WTC11 (cell line): ENCODE measurements around the gene POLDIP3. TPM values are rescaled to one million over a fixed set of nuclear protein-coding genes. Genes with fewer than 3 reads are reported as not detected.
A peak's percentile ranks its signal among the peaks of the same experiment; 100 is the strongest.
"Not testable (repeated sequence)": the region's sequence is repeated elsewhere in the genome, so short reads cannot be mapped to it uniquely, and the experiment has no call there.

ENCODE experiments used
- ATAC-seq: fragments of 200-7000 bp; cut with Tn5 transposase; 2 replicates; pipeline ENCODE4 v1.10.0; 2021; ENCODE audit warnings: mild to moderate bottlenecking, moderate library complexity
- CTCF ChIA-PET: fragments of 300-600 bp; sonication (Branson Sonifier 250); formaldehyde crosslinking; loops from one replicate; lab custom pipeline; 2021; ENCODE audit warnings: antibody characterized with exemption; lab: Charles Lee
- POLR2A ChIA-PET: fragments of 350-600 bp; sonication (Branson Sonifier 250); formaldehyde crosslinking; loops from one replicate; lab custom pipeline; 2021; ENCODE audit warnings: antibody characterized with exemption; lab: Charles Lee
- DNase-seq: peaks from one replicate; pipeline ENCODE4 v3.0.0; 2021; ENCODE audit warnings: low spot score
- H3K27ac Mint-ChIP-seq: 2 replicates; pipeline ENCODE4 v1.8.0; 2021; ENCODE audit warnings: mixed read lengths
- H3K27me3 Mint-ChIP-seq: 2 replicates; pipeline ENCODE4 v1.8.0; 2021; ENCODE audit warnings: low read depth, mild to moderate bottlenecking, moderate library complexity, mixed read lengths
- H3K36me3 Mint-ChIP-seq: 2 replicates; pipeline ENCODE4 v1.8.0; 2021; ENCODE audit warnings: mixed read lengths
- H3K4me1 Mint-ChIP-seq: 2 replicates; pipeline ENCODE4 v1.8.0; 2022; ENCODE audit warnings: mixed read lengths
- H3K4me3 Mint-ChIP-seq: 2 replicates; pipeline ENCODE4 v1.8.0; 2021; ENCODE audit warnings: mild to moderate bottlenecking, moderate library complexity, mixed read lengths
- H3K9me3 Mint-ChIP-seq: 2 replicates; pipeline ENCODE4 v1.8.0; 2021; ENCODE audit warnings: mixed read lengths
- CREB1 ChIP-seq: sonication (generic); formaldehyde crosslinking; IDR thresholded peaks from 2 replicates; pipeline ENCODE4 v1.8.0; 2023; ENCODE audit warnings: mild to moderate bottlenecking, missing genetic modification reagents
- CTCF ChIP-seq: fragments of 200-600 bp; IDR thresholded peaks from 2 replicates; pipeline ENCODE4 v1.8.0; 2022; ENCODE audit warnings: antibody characterized with exemption
- ESRRA ChIP-seq: sonication (generic); formaldehyde crosslinking; IDR thresholded peaks from 2 replicates; pipeline ENCODE4 v1.8.1; 2022; ENCODE audit warnings: mild to moderate bottlenecking, missing genetic modification reagents, borderline replicate concordance
- FOXP4 ChIP-seq: sonication (generic); formaldehyde crosslinking; IDR thresholded peaks from 2 replicates; pipeline ENCODE4 v1.8.0; 2022; ENCODE audit warnings: mild to moderate bottlenecking, missing genetic modification reagents
- NR3C1 ChIP-seq: sonication (generic); formaldehyde crosslinking; conservative IDR thresholded peaks from 2 replicates; pipeline ENCODE4 v1.8.1; 2023; ENCODE audit warnings: low read depth, mild to moderate bottlenecking, missing genetic modification reagents
- OVOL2 ChIP-seq: fragments of 250-450 bp; sonication (Bioruptor Pico); IDR thresholded peaks from 2 replicates; pipeline ENCODE4 v1.9.0; 2021; ENCODE audit warnings: mild to moderate bottlenecking, borderline replicate concordance
- TCF7 ChIP-seq: sonication (generic); formaldehyde crosslinking; IDR thresholded peaks from 2 replicates; pipeline ENCODE4 v1.8.0; 2022; ENCODE audit warnings: mild to moderate bottlenecking, low read depth, missing genetic modification reagents, moderate library complexity
- TEAD1 ChIP-seq: sonication (generic); formaldehyde crosslinking; IDR thresholded peaks from 2 replicates; pipeline ENCODE4 v1.8.0; 2022; ENCODE audit warnings: mild to moderate bottlenecking, missing genetic modification reagents
- ZNF232 ChIP-seq: sonication (generic); formaldehyde crosslinking; IDR thresholded peaks from 2 replicates; pipeline ENCODE4 v1.8.0; 2022; ENCODE audit warnings: mild to moderate bottlenecking, missing genetic modification reagents
- ZNF532 ChIP-seq: fragments of 250-450 bp; sonication (Bioruptor Pico); IDR thresholded peaks from 2 replicates; pipeline ENCODE4 v1.9.0; 2021; ENCODE audit warnings: mild to moderate bottlenecking, borderline replicate concordance
- total RNA-seq: library from RNA; stranded (reverse); gene quantifications from 3 replicates; pipeline ENCODE4 v1.2.3, GENCODE V29; 2021

Gene POLDIP3
- total RNA-seq, 1 experiment from 2014 or later, result 73.2 TPM

- Mint-ChIP-seq H3K4me1 (peaks cover 13% of the 10 kb centered on the region), H3K36me3 (peaks cover 28% of the 10 kb centered on the region)
- ATAC-seq, DNase-seq, H3K9me3 Mint-ChIP-seq, CTCF ChIA-PET, H3K27me3 Mint-ChIP-seq, POLR2A ChIA-PET, H3K27ac Mint-ChIP-seq, H3K4me3 Mint-ChIP-seq: not testable (repeated sequence)
These were observed 40.2 kb downstream of the POLDIP3 start for GRCh38 chr22:42574468-42574867.

- ATAC-seq, H3K27ac Mint-ChIP-seq, POLR2A ChIA-PET, H3K4me3 Mint-ChIP-seq, H3K9me3 Mint-ChIP-seq, H3K27me3 Mint-ChIP-seq, DNase-seq, CTCF ChIA-PET: not testable (repeated sequence)
- Mint-ChIP-seq H3K36me3 (peaks cover 28% of the 10 kb centered on the region), H3K4me1 (peaks cover 13% of the 10 kb centered on the region)
These were observed 40.6 kb downstream of the POLDIP3 start for GRCh38 chr22:42574046-42574445.

- Mint-ChIP-seq H3K27ac (peak overlapping the region; percentile 88), H3K36me3 (peaks cover 15% of the 10 kb centered on the region), H3K4me1 (peaks cover 13% of the 10 kb centered on the region)
- H3K4me3 Mint-ChIP-seq, H3K9me3 Mint-ChIP-seq, H3K27me3 Mint-ChIP-seq, CTCF ChIA-PET, DNase-seq, POLR2A ChIA-PET: not testable (repeated sequence)
- ATAC-seq, result peak; percentile 11
These were observed 43.6 kb downstream of the POLDIP3 start for GRCh38 chr22:42571068-42571467.

- H3K27me3 Mint-ChIP-seq, H3K9me3 Mint-ChIP-seq, H3K4me3 Mint-ChIP-seq, CTCF ChIA-PET, DNase-seq: not testable (repeated sequence)
- H3K4me1 Mint-ChIP-seq, result peaks cover 13% of the 10 kb centered on the region
- H3K36me3 Mint-ChIP-seq, result peaks cover 15% of the 10 kb centered on the region
- ATAC-seq, result peak; percentile 53
- H3K27ac Mint-ChIP-seq, result peak overlapping the region; percentile 65
- POLR2A ChIA-PET, result interaction anchor here (0.6 kb wide), 1 partner anchor 309 kb away, joined by 3 read pairs; no protein-coding TSS in a partner anchor
These were observed 44.1 kb downstream of the POLDIP3 start for GRCh38 chr22:42570580-42570979.

GRCh38 chr22:42567950-42568349 lies 46.7 kb downstream of the POLDIP3 start:
- POLR2A ChIA-PET, DNase-seq, H3K27ac Mint-ChIP-seq, H3K36me3 Mint-ChIP-seq, CTCF ChIA-PET, H3K9me3 Mint-ChIP-seq, H3K4me3 Mint-ChIP-seq, ATAC-seq: not testable (repeated sequence)
- Mint-ChIP-seq H3K4me1 (peaks cover 13% of the 10 kb centered on the region), H3K27me3 (peaks cover 18% of the 10 kb centered on the region)

- peaks cover 29% of the 10 kb centered on the region for H3K27me3 Mint-ChIP-seq
- peaks cover 14% of the 10 kb centered on the region for H3K4me1 Mint-ChIP-seq
- CTCF ChIA-PET, result interaction anchor here (0.5 kb wide), 1 partner anchor 302 kb away, joined by 3 read pairs; no protein-coding TSS in a partner anchor
- no peak overlapping the region for H3K27ac Mint-ChIP-seq
- TF ChIP-seq CREB1 (CRISPR knock-in tag) (no peak), FOXP4 (CRISPR knock-in tag) (no peak), ZNF232 (CRISPR knock-in tag) (no peak), TEAD1 (CRISPR knock-in tag) (no peak), CTCF (no peak), ZNF532 (no peak), ESRRA (CRISPR knock-in tag) (no peak), OVOL2 (CRISPR knock-in tag) (no peak), TCF7 (CRISPR knock-in tag) (no peak), NR3C1 (no peak)
- no peak overlapping the region for H3K4me3 Mint-ChIP-seq
- POLR2A ChIA-PET, result no interaction called here
- no peak for ATAC-seq
- no peak for DNase-seq
- no peaks in the 10 kb centered on the region for H3K9me3 Mint-ChIP-seq
- peaks cover under 1% of the 10 kb centered on the region; the same call in 1 of the 2 replicates for H3K36me3 Mint-ChIP-seq
These were observed 48.7 kb downstream of the POLDIP3 start for GRCh38 chr22:42565956-42566355.
